HTR-8/SVneo (cell line): ENCODE data around the gene SRMS.
"Not testable (repeated sequence)": the region's sequence is repeated elsewhere in the genome, so short reads cannot be mapped to it uniquely, and the experiment has no call there.

Source experiments
- DNase-seq: peaks from one replicate; pipeline ENCODE4 v3.0.0; 2011; ENCODE audit warnings: low spot score, mixed read lengths; ENCODE audit not compliant: insufficient read length
- FAIRE-seq: peaks from 2 replicates; lab custom pipeline; 2011; peaks lifted over from hg19 to GRCh38; lab: Jason Lieb, UNC

The SRMS gene

GRCh38 chr20:63566395-63567135 lies 19.0 kb upstream of the SRMS start:
- peak; percentile 100 for FAIRE-seq
- DNase-seq, result no peak

DNA sequence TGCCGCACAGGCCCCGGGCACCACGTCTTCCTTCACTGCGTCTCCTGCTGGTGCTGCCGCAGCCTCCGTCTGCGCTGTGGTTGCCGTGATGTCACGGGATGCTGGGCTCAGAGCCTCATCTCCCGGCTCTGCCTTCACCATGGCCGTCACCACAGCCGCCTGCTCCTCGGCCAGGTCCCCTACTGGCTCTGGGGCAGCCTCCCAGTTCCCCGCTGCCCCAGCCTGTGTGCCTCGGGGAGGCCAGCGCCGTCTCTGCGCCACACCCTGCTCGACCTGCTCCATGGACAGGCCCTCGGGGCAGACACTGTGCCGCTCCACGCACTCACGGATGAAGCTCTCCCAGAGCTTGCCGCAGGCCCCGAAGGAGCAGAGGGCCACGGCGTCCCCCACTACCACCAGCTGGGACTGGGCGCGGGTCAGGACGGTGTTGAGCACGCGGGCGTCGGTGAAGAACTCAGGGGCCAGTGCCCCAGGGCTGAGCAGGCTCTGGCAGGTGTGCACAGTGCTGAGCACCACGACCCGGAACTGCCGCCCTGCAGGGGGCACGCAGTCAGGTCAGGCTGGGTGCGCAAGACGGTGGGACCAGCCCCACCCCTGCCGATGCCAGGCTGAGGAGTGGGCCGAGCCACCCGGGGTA lies 18.3 kb upstream of the SRMS start:
- no peak for DNase-seq
- FAIRE-seq, result no peak

DNA sequence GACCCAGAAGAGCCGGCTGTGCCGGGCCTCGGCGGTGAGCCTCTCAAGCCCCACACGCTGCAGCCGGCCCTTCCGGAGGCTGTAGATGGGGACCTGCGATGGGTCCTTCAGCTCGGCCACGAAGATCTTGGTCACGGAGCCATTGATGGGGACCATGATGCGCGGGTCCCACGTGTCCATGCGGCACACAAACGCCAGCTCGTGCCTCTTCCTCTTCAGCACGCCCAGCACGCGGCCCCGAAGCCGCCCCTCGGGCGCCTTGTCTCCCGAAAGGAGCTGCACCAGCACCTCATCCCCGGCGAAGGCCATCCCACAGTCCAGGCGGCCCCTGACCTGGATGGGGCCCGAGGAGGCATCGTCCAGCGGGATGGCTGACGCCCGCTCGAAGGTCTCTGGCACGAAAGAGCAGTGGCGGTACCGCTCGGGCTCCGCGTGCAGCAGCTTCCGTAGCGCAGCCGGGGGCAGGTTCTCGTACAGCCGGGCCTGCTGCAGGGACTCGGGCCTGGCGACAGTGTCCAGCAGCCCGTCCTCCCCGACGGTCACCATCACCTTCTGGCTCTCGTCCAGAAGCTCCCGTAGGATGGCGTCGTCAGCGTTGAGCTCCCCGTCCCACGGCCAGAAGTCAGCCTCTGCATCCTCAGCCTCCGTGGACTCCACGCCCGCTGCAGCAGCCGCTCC lies 17.6 kb upstream of the SRMS start:
- DNase-seq (no peak), FAIRE-seq (no peak)

DNA sequence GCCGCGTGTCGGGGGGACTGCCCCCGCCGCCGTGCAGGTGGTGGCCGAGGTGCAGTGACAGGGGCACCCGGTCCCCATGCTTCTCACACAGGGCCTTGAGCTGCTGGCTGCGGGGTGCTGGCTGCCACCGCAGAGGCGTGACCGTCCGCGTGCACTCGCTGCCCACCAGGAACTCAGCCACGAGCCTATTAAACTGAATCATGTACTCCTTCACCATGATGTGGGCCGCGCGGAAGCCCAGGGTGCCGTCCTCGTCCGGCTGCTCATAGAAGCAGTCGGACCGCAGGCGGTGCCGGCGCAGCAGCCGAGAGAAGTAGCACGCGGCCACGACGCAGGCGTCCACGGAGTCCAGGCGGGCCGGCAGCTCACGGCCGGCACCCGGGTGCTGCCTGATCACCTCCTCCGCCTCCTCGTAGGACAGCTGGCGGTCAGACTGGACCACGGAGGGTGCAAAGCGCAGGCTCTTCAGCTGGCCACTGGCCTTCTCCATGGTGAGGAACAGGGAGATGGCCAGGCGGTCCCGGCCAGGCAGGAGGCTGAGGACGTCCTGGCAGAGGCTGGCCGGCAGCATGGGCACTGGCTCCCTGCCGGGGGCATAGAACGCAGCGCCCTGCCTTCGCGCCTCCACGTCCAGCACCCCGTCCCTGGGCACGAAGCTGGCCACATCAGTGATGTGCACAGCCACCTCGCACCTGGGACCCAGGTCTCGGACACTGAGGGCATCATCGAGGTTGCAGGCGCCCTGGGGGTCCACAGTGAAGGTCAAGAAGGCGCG lies 16.7 kb upstream of the SRMS start:
- no peak for FAIRE-seq
- DNase-seq, result no peak

GRCh38 chr20:63563225-63563935 lies 15.8 kb upstream of the SRMS start:
- FAIRE-seq (no peak), DNase-seq (no peak)

- no peak for DNase-seq
- no peak for FAIRE-seq
These were observed 15.1 kb upstream of the SRMS start for GRCh38 chr20:63562461-63563224.

DNA sequence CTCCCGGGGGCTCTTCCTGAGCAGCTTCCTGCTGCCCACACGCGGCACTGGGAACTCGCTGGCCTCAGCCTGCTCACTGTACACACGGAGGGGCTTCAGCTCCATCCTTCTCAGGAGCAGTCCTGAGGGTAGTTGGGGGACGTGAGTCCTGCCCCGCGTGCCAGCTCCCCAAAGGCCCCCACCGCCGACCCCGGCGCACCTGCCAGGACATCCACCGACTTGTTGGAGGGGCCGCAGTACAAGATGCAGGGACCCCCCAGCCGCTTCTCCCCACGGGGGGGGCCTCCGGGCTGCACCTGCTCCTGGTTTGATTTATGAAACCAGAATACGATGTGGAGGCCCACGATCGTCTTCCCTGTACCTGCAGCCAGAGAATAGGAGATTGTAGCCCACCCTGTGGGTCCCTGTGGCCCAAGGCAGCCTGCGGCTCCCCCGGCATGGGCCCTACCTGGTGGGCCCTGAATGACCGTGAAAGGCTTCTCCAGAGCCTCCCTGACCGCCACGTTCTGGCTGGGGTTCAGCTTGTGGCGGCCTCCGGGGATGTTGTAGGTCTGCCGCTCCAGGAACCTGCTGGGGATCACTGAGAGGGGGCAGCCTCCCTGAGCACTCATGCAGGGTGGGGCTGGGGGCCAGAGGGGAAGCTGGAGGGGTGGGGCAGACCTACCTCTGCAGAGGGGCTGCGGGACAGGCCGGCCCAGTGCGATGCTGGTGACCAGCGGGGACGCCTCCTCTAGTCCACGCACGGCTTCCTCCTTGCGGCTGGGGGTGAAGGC lies 14.3 kb upstream of the SRMS start:
- no peak for FAIRE-seq
- no peak for DNase-seq

GRCh38 chr20:63560856-63561609 lies 13.5 kb upstream of the SRMS start:
- FAIRE-seq, result peak; percentile 60
- no peak for DNase-seq

GRCh38 chr20:63560333-63560805 lies 12.8 kb upstream of the SRMS start:
- no peak for DNase-seq
- FAIRE-seq, result peak; percentile 87

- FAIRE-seq, result peak; percentile 38
- not testable (repeated sequence) for DNase-seq
These were observed 12.2 kb upstream of the SRMS start for GRCh38 chr20:63559485-63560332.

DNA sequence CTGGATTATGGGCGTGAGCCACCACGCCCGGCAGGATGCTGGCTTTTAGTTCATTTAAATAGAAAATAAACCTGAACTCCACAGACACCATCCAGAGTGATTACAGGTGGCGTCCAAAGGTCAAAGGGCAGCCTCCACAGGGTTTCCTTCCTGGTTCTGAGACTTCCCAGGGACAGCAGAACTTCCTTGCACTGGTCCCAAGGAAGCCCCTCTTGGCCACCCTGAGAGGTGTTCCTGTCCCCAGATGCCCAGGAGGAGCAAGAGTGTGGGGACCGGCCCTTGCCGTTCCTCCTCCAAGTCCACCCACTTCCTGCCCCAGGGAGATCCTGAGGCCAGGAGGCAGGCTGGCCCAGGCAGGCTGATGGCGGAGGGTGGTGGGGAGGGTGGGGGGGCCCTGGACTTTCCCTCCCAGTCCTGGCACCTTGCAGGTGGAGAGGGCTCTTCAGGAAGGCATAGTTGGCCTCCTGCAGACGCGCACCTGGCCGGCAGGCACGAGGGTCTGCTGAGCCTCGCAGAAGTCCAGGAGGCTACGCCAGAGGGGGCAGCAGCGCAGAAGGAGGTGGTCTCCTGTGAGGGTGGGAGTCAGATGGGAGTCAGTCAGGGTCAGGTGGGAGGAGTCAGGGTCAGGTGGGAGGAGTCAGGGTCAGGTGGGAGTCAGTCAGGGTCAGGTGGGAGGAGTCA lies 11.4 kb upstream of the SRMS start:
- no peak for FAIRE-seq
- no peak for DNase-seq

GRCh38 chr20:63557481-63557891 lies 9.9 kb upstream of the SRMS start:
- no peak for DNase-seq
- FAIRE-seq, result no peak

DNA sequence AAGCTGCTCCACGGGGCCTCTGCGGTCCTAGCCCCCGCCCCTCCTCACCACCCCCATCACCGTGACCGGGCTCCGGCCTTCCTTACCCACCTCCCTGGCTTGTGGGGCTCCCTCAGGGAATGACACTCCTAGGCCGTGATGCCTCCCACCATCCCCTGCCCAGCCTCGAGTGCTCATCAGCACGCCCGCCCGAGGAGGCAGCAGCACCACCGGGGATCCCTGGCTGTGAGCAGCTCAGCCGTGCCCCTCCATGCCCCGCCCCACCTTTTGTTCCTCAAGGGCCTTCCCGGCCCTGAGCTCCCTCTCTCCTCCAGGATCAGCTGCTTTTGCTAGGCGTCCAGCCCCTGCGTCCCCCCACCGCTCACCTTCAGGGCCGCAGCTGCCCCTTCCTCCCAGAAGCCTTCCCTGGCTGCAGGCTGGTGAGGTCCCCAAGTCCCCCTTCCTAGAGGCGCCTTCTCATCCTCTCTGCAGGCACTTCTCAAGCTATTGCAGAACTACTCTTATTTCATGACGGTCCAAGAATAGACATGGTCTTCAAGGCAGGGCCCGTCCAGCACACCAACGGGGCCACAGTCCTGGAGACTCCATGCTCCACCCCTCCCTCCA lies 9.4 kb upstream of the SRMS start:
- DNase-seq, result no peak
- no peak for FAIRE-seq

- peak; percentile 70 for FAIRE-seq
- DNase-seq, result no peak
These were observed 8.3 kb upstream of the SRMS start for GRCh38 chr20:63555661-63556381.
